GM13977 (cell line): ENCODE data around the gene DNAL4.
"Not testable (repeated sequence)": the region's sequence is repeated elsewhere in the genome, so short reads cannot be mapped to it uniquely, and the experiment has no call there.

ENCODE experiments used
- DNase-seq: peaks from one replicate; pipeline ENCODE4 v3.0.0; 2012; ENCODE audit warnings: low spot score
- in situ Hi-C: fragments of 300-500 bp; cut with MboI; formaldehyde crosslinking; loops from one replicate; pipeline ENCODE4 v1.12.0; 2022; ENCODE audit warnings: low sequenced_read_pairs, low pct_unique_long_range_greater_than_20kb, mixed read lengths, inconsistent platforms; ENCODE audit not compliant: unreplicated experiment
- TF ChIP-seq, protein P1 (sequence below): IDR thresholded peaks from 2 replicates; pipeline ENCODE4 v1.5.1; 2012; ENCODE audit warnings: mild to moderate bottlenecking, control low read depth; ENCODE audit not compliant: insufficient read depth; ENCODE audit errors: extremely low read depth, missing control alignments

The DNAL4 gene

DNA sequence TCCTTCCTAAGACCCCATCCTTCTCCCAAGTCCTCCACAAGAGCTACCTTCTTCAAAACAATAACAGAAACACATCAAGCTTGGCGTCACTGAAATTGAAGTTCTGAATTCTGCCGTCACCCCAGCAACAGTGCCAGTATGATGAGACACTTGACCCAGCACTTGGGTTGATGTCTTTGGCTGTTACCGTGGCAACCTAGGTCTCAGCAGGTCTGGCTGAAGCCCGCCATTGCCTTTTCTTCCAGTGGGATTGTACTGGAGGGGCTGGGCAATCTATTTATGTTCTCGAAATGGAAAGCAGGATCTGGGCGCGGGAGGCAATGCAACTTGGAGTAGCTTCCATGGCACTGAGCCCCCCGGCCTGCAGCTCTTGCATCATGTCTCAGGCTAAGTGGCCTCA is 26.1 kb upstream of the DNAL4 start:
- in situ Hi-C loops, result no loop called here
- no peak for DNase-seq
- TF ChIP-seq, protein P1, sequence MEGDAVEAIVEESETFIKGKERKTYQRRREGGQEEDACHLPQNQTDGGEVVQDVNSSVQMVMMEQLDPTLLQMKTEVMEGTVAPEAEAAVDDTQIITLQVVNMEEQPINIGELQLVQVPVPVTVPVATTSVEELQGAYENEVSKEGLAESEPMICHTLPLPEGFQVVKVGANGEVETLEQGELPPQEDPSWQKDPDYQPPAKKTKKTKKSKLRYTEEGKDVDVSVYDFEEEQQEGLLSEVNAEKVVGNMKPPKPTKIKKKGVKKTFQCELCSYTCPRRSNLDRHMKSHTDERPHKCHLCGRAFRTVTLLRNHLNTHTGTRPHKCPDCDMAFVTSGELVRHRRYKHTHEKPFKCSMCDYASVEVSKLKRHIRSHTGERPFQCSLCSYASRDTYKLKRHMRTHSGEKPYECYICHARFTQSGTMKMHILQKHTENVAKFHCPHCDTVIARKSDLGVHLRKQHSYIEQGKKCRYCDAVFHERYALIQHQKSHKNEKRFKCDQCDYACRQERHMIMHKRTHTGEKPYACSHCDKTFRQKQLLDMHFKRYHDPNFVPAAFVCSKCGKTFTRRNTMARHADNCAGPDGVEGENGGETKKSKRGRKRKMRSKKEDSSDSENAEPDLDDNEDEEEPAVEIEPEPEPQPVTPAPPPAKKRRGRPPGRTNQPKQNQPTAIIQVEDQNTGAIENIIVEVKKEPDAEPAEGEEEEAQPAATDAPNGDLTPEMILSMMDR, result no peak

DNA sequence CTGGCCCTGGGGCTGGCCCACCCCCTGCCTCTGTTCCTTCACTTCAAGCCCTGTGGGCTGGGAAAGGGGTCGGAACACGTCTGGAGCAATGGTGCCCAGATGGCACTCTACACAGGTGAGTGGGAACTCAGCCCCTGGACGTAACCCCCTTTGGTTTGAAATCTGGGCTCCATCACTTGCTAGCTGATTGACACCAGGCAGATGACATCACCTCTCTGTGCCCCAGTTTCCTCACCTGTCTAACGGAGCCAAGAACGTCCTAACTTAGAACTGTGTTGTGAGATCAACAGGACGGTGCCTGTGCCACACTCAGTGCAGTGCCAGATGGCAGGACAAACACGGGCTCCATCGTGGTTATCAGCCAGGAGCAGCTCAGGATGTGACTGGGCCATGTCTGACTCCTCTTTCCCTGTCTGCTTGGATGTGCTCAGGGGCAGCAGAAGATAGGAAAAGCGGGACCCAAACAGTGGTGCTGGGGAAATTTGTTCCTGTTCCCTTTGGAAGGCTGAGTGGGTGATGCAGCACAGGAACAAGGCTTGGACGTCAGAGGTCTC is 25.5 kb upstream of the DNAL4 start:
- in situ Hi-C loops, result no loop called here
- TF ChIP-seq, protein P1, result no peak
- DNase-seq, result no peak

DNA sequence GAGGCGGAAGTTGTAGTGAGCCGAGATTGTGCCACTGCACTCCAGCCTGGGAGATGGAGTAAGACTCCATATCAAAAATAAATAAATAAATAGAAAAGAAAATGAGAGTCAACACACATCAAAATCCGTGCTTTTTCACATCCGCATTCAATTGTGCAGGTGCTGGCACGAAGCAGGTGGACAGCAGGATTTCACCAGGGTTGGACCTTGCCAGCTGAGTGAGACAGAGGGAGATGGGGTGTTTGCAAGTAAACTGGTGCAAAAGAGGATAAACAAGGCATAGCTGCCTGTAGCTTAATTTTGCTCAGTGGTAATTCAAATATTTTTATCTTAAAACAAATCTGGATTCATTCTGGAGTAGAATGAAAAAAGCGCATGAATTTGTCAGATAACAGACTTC is 23.3 kb upstream of the DNAL4 start:
- no peak for DNase-seq
- TF ChIP-seq, protein P1, result no peak
- in situ Hi-C loops, result no loop called here

DNA sequence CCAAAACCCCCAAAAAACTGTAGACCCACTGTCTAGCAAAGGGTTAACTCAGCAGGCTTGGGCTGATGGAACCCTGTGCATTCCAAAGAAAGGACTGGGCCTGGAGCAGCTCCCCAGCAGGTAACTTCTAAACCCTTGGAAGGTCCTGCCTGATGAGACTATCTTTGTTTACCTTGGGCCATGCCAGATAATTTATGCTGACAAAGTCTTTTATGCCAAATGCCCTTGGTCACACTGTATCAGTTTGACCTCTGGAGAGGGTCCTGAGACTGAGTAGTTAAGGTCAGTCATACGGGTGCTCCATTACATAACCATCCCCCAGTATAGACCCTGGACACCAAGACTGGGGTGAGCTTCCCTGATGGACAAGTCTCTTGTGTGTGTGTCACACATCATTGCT is 21.9 kb upstream of the DNAL4 start:
- in situ Hi-C loops, result no loop called here
- DNase-seq, result no peak
- TF ChIP-seq, protein P1, result no peak

DNA sequence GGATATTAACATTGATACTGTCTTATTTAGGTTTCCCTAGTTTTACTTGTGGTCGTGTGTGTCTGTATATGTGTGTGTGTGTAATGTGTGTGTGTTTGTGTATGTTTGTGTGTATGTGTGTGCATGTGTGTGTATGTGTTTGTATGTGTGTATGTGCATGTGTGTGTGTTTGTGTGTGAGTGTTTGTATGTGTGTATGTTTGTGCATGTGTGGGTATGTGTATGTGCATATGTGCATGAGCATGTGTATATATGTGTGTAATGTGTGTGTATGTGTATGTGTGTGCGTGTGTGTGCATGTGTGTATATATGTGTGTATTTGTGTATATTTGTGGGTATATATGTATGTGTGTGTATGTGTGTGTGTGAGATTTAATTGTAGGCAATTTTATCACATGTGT is 17.3 kb upstream of the DNAL4 start:
- TF ChIP-seq, protein P1, result no peak
- in situ Hi-C loops, result no loop called here
- no peak for DNase-seq

DNA sequence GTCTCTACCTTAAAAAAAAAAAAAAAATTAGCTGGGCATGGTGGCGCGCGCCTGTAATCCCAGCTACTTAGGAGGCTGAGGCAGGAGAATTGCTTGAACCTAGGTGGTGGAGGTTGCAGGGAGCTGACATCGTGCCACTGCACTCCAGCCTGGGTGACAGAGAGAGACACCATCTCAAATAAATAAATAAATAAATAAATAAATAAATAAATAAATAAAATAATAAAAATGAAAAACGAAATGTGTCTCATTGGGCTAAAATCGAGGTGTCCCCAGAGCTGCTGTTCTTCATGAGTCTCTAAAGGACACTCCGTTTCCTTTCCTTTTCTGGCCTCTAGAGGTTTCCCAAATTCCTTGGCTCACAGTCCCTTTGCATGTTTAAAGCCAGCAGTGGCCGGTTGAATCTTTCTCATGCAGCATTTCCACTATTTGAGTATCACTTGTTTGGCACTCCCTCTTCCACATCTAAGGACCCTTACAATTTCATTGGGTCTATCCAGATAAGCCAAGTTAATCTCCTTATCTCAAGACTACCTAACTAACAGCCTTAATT is 11.2 kb upstream of the DNAL4 start:
- in situ Hi-C loops, DNase-seq: not testable (repeated sequence)

DNA sequence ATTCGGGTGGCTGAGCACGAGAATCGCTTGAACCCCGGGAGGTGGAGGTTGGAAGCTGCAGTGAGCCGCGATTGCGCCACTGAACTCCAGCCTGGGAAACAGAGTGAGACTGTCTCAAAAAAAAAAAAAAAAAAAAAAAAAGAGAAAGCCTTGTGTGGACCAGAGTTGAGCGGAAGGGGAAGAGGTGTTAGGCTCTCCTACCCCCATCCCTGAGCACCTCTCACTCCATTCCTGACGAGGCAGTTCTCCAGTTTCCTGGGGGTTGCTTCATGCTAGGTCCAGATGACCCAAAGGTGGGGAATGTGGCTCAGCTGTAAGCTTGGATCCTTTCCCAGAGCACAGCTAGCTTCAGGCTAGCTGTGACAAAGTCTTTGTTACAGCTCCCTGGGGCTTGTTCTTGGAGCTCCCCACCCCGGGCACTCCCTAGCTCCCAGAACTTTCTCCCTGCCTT is 8.8 kb upstream of the DNAL4 start:
- DNase-seq, result no peak
- in situ Hi-C loops, result no loop called here

More for the DNA sequence above, 8.8 kb upstream of the DNAL4 start:
- TF ChIP-seq, protein P1, result no peak
